ENCODE measurements around the gene LMX1A. TPM values are rescaled to one million over a fixed set of nuclear protein-coding genes. Genes with fewer than 3 reads are reported as not detected.

The LMX1A gene
- total RNA-seq, 2 experiments from 2014 or later, result not detected

GRCh38 chr1:165298203-165298820 lies 58.2 kb downstream of the LMX1A start:
- ChIA-PET CTCF (no interaction called here), POLR2A (no interaction called here)
- intact Hi-C loops (cut with micrococcal nuclease), result no loop called here
- H3K36me3 Mint-ChIP-seq (ENCODE audit: low read depth), result no peaks in the 10 kb centered on the region
- H3K27me3 Mint-ChIP-seq, result peaks cover 2% of the 10 kb centered on the region
- H3K4me3 Mint-ChIP-seq, result no peak overlapping the region
- no peak overlapping the region for H3K27ac Mint-ChIP-seq
- DNase-seq, result no peak
- H3K9me3 Mint-ChIP-seq, result no peaks in the 10 kb centered on the region
- no peak for ATAC-seq
- TF ChIP-seq, protein P1, sequence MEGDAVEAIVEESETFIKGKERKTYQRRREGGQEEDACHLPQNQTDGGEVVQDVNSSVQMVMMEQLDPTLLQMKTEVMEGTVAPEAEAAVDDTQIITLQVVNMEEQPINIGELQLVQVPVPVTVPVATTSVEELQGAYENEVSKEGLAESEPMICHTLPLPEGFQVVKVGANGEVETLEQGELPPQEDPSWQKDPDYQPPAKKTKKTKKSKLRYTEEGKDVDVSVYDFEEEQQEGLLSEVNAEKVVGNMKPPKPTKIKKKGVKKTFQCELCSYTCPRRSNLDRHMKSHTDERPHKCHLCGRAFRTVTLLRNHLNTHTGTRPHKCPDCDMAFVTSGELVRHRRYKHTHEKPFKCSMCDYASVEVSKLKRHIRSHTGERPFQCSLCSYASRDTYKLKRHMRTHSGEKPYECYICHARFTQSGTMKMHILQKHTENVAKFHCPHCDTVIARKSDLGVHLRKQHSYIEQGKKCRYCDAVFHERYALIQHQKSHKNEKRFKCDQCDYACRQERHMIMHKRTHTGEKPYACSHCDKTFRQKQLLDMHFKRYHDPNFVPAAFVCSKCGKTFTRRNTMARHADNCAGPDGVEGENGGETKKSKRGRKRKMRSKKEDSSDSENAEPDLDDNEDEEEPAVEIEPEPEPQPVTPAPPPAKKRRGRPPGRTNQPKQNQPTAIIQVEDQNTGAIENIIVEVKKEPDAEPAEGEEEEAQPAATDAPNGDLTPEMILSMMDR (IDR thresholded peaks at IDR 0.05), result no peak
- H3K4me1 Mint-ChIP-seq (ENCODE audit: low read depth), result no peaks in the 10 kb centered on the region

DNA sequence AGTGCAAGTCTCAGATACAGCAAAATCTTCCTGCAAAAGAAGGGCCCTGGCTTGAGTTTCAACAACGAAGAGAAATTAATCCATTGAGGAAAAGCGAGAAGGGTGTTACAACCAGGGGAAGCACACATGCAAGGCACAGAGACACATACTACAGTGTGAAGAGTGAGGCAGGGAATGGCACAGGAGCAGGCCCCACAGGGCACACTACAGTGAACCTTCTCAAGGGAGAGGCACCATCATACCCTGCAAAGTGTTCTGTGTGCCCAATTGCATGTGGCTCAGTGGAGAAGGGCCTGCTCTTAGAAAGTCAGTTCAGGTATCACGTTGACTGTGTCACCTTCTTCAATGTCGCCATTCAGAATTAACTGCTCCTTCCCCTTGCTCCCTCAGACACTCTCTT lies 60.3 kb downstream of the LMX1A start:
- Mint-ChIP-seq H3K4me1 (ENCODE audit: low read depth) (no peaks in the 10 kb centered on the region), H3K36me3 (ENCODE audit: low read depth) (no peaks in the 10 kb centered on the region), H3K9me3 (no peaks in the 10 kb centered on the region), H3K27ac (no peak overlapping the region), H3K4me3 (no peak overlapping the region), H3K27me3 (no peaks in the 10 kb centered on the region)
- ATAC-seq, result no peak
- TF ChIP-seq, protein P1 (IDR thresholded peaks at IDR 0.05), result no peak
- DNase-seq, result no peak
- ChIA-PET POLR2A (no interaction called here), CTCF (no interaction called here)
- intact Hi-C loops (cut with micrococcal nuclease), result no loop called here

GRCh38 chr1:165290148-165290547 lies 66.4 kb downstream of the LMX1A start:
- no peak overlapping the region for H3K27ac Mint-ChIP-seq
- H3K27me3 Mint-ChIP-seq, result peaks cover 5% of the 10 kb centered on the region
- H3K4me3 Mint-ChIP-seq, result no peak overlapping the region
- intact Hi-C loops (cut with micrococcal nuclease), result no loop called here
- ChIA-PET CTCF (no interaction called here), POLR2A (no interaction called here)
- peaks cover 2% of the 10 kb centered on the region for H3K9me3 Mint-ChIP-seq
- H3K4me1 Mint-ChIP-seq (ENCODE audit: low read depth), result no peaks in the 10 kb centered on the region
- ATAC-seq (no peak), DNase-seq (no peak)
- H3K36me3 Mint-ChIP-seq (ENCODE audit: low read depth), result no peaks in the 10 kb centered on the region
- TF ChIP-seq, protein P1 (IDR thresholded peaks at IDR 0.05), result no peak

- POLR2A ChIA-PET, result no interaction called here
- Mint-ChIP-seq H3K4me3 (no peak overlapping the region), H3K27ac (no peak overlapping the region), H3K27me3 (peaks cover 5% of the 10 kb centered on the region), H3K4me1 (ENCODE audit: low read depth) (no peaks in the 10 kb centered on the region), H3K9me3 (peaks cover 2% of the 10 kb centered on the region), H3K36me3 (ENCODE audit: low read depth) (no peaks in the 10 kb centered on the region)
- TF ChIP-seq, protein P1 (IDR thresholded peaks at IDR 0.05), result no peak
- DNase-seq (no peak), ATAC-seq (no peak)
- intact Hi-C loops (cut with micrococcal nuclease), result no loop called here
- CTCF ChIA-PET, result no interaction called here
Measured at GRCh38 chr1:165289556-165289955, 67.0 kb downstream of the LMX1A start.

GRCh38 chr1:165288350-165289120 lies 68.0 kb downstream of the LMX1A start:
- POLR2A ChIA-PET, result no interaction called here
- H3K27ac Mint-ChIP-seq, result no peak overlapping the region
- intact Hi-C loops (cut with micrococcal nuclease), result no loop called here

More at GRCh38 chr1:165288350-165289120, 68.0 kb downstream of the LMX1A start:
- H3K4me1 Mint-ChIP-seq (ENCODE audit: low read depth), result no peaks in the 10 kb centered on the region
- H3K9me3 Mint-ChIP-seq, result peaks cover 2% of the 10 kb centered on the region
- TF ChIP-seq, protein P1 (IDR thresholded peaks at IDR 0.05), result no peak
- H3K4me3 Mint-ChIP-seq, result no peak overlapping the region
- peaks cover 5% of the 10 kb centered on the region for H3K27me3 Mint-ChIP-seq
- no peaks in the 10 kb centered on the region for H3K36me3 Mint-ChIP-seq (ENCODE audit: low read depth)
- DNase-seq (no peak), ATAC-seq (no peak)
- CTCF ChIA-PET, result no interaction called here

Measured in activated CD8-positive, alpha-beta T cell treated with anti-CD3 and anti-CD28 coated beads for 36 hours (primary cell).